HEK293 (cell line): Measurements from ENCODE around the gene NSMCE1.

Experiments used
- BCL11B ChIP-seq: fragments of 450-650 bp; formaldehyde crosslinking; IDR thresholded peaks from 2 replicates; pipeline ENCODE4 v1.5.1; 2016; ENCODE audit warnings: low read depth, missing biosample characterization, missing genetic modification characterization
- KLF16 ChIP-seq: fragments of 450-650 bp; formaldehyde crosslinking; IDR thresholded peaks from 2 replicates; pipeline ENCODE4 v1.5.1; 2017; ENCODE audit warnings: missing biosample characterization, missing genetic modification characterization
- MEIS1 ChIP-seq: sonication (generic); formaldehyde crosslinking; IDR thresholded peaks from 2 replicates; pipeline ENCODE4 v1.8.1; 2022; ENCODE audit warnings: missing genetic modification reagents, mild to moderate bottlenecking, borderline replicate concordance
- PBX3 ChIP-seq: sonication (generic); formaldehyde crosslinking; IDR thresholded peaks from 2 replicates; pipeline ENCODE4 v1.8.1; 2022; ENCODE audit warnings: mild to moderate bottlenecking, moderate library complexity, missing genetic modification reagents
- TRIM28 ChIP-seq: IDR thresholded peaks from 2 replicates; pipeline ENCODE4 v1.6.1; 2011; ENCODE audit warnings: low read length, control low read depth, borderline replicate concordance
- YY2 ChIP-seq: fragments of 450-650 bp; formaldehyde crosslinking; IDR thresholded peaks from 2 replicates; pipeline ENCODE4 v1.5.1; 2016; ENCODE audit warnings: missing biosample characterization, missing genetic modification characterization
- ZBTB11 ChIP-seq: fragments of 450-650 bp; formaldehyde crosslinking; conservative IDR thresholded peaks from 2 replicates; pipeline ENCODE4 v1.5.1; 2016; ENCODE audit warnings: low read depth, missing biosample characterization, missing genetic modification characterization
- ZIC2 ChIP-seq: fragments of 450-650 bp; formaldehyde crosslinking; IDR thresholded peaks from 2 replicates; pipeline ENCODE4 v1.5.1; 2016; ENCODE audit warnings: missing biosample characterization, missing genetic modification characterization
- ZNF146 ChIP-seq: fragments of 450-650 bp; formaldehyde crosslinking; IDR thresholded peaks from 2 replicates; pipeline ENCODE4 v1.5.1; 2016; ENCODE audit warnings: missing biosample characterization, missing genetic modification characterization
- ZNF16 ChIP-seq: fragments of 450-650 bp; formaldehyde crosslinking; IDR thresholded peaks from 2 replicates; pipeline ENCODE4 v1.5.1; 2016; ENCODE audit warnings: low read depth, missing biosample characterization, missing genetic modification characterization
- ZNF2 ChIP-seq: fragments of 450-650 bp; formaldehyde crosslinking; IDR thresholded peaks from 2 replicates; pipeline ENCODE4 v1.5.1; 2016; ENCODE audit warnings: missing biosample characterization, missing genetic modification characterization
- ZNF214 ChIP-seq: fragments of 450-650 bp; formaldehyde crosslinking; IDR thresholded peaks from 2 replicates; pipeline ENCODE4 v1.5.1; 2017; ENCODE audit warnings: missing biosample characterization, mild to moderate bottlenecking, missing genetic modification characterization, borderline replicate concordance
- ZNF292 ChIP-seq: fragments of 450-650 bp; formaldehyde crosslinking; IDR thresholded peaks from 2 replicates; pipeline ENCODE4 v1.5.1; 2016; ENCODE audit warnings: low read depth, missing biosample characterization, missing genetic modification characterization, borderline replicate concordance
- ZNF324 ChIP-seq: fragments of 450-650 bp; formaldehyde crosslinking; IDR thresholded peaks from 2 replicates; pipeline ENCODE4 v1.5.1; 2016; ENCODE audit warnings: missing biosample characterization, missing genetic modification characterization
- ZNF366 ChIP-seq: fragments of 450-650 bp; formaldehyde crosslinking; conservative IDR thresholded peaks from 2 replicates; pipeline ENCODE4 v1.5.1; 2016; ENCODE audit warnings: missing biosample characterization, missing genetic modification characterization
- ZNF518A ChIP-seq: fragments of 450-650 bp; formaldehyde crosslinking; conservative IDR thresholded peaks from 2 replicates; pipeline ENCODE4 v1.5.1; 2016; ENCODE audit warnings: low read depth, missing biosample characterization, missing genetic modification characterization
- ZNF629 ChIP-seq: fragments of 450-650 bp; formaldehyde crosslinking; IDR thresholded peaks from 2 replicates; pipeline ENCODE4 v1.5.1; 2017; ENCODE audit warnings: missing biosample characterization, missing genetic modification characterization
- ZNF658 ChIP-seq: fragments of 450-650 bp; formaldehyde crosslinking; IDR thresholded peaks from 2 replicates; pipeline ENCODE4; 2016; ENCODE audit warnings: missing biosample characterization, missing genetic modification characterization
- ZSCAN16 ChIP-seq: fragments of 450-650 bp; formaldehyde crosslinking; IDR thresholded peaks from 2 replicates; pipeline ENCODE4 v1.5.1; 2016; ENCODE audit warnings: missing biosample characterization, missing genetic modification characterization
- TF ChIP-seq, protein P1 (sequence below): fragments of 450-650 bp; formaldehyde crosslinking; IDR thresholded peaks from 2 replicates; pipeline ENCODE4 v1.5.1; 2016; ENCODE audit warnings: missing biosample characterization, missing genetic modification characterization, borderline replicate concordance
- TF ChIP-seq, protein P2 (sequence below): fragments of 450-650 bp; formaldehyde crosslinking; IDR thresholded peaks from 2 replicates; pipeline ENCODE4 v1.5.1; 2017; ENCODE audit warnings: missing biosample characterization, missing genetic modification characterization

The NSMCE1 gene

DNA sequence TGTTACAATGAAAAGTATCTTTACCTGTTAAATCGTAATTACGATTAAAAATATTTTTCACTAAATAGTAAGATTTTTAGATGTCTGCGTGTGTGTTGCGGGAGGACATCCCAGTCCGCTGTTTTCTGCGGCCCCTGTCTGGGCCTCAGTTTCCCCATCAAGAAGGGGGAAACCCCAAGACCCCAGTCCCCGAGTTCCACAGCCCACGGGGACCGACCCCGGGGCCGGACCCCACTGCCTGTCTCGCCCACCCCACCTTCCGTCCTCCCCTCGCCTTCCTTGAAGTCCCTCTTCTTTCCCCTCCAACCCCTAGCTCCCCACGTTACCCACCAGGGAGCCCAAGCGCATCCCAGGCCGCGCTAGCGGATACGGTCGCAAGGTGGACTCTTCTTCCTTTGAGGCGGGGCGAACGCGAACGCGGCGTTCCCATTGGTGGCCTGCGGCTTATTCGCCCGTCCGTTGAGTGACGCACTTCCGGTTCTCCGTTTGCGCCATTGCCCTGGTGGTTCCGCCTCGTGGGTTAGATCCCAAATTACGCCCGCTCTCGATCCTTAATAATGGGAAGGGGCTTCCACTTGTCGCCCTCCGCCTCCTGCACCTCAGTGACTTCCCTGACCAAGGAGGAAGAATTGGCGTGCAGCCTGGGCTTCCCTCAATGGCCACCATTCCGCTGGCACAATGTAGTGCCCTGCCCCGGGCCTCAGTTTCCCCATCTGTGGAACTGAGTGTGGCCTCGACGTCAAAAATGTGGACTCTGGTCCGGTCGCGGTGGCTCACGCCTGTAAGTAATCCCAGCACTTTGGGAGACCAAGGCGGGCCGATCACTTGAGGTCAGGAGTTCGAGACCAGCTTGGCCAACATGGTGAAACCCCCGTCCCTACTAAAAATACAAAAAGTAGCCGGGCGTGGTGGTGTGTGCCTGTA, at the start of gene NSMCE1 (continued):
- TF ChIP-seq ZIC2 (tag by site-specific recombination) (peak; percentile 77), ZNF146 (no peak), ZNF629 (tag by site-specific recombination) (peak; percentile 95), ZNF16 (tag by site-specific recombination) (no peak), ZNF214 (tag by site-specific recombination) (no peak), TRIM28 (no peak), ZBTB11 (peak; percentile 61), ZSCAN16 (tag by site-specific recombination) (no peak), ZNF658 (tag by site-specific recombination) (no peak), ZNF366 (tag by site-specific recombination) (no peak), BCL11B (tag by site-specific recombination) (no peak), YY2 (tag by site-specific recombination) (no peak), PBX3 (CRISPR knock-in tag) (peak; percentile 92; the same call in 1 of the 2 replicates), ZNF518A (tag by site-specific recombination) (0 out of 2 replicates have a peak, but pooled peaks have one; percentile 80), ZNF2 (tag by site-specific recombination) (no peak), KLF16 (no peak), ZNF292 (no peak), MEIS1 (CRISPR knock-in tag) (no peak), ZNF324 (tag by site-specific recombination) (no peak)
- TF ChIP-seq, protein P1, sequence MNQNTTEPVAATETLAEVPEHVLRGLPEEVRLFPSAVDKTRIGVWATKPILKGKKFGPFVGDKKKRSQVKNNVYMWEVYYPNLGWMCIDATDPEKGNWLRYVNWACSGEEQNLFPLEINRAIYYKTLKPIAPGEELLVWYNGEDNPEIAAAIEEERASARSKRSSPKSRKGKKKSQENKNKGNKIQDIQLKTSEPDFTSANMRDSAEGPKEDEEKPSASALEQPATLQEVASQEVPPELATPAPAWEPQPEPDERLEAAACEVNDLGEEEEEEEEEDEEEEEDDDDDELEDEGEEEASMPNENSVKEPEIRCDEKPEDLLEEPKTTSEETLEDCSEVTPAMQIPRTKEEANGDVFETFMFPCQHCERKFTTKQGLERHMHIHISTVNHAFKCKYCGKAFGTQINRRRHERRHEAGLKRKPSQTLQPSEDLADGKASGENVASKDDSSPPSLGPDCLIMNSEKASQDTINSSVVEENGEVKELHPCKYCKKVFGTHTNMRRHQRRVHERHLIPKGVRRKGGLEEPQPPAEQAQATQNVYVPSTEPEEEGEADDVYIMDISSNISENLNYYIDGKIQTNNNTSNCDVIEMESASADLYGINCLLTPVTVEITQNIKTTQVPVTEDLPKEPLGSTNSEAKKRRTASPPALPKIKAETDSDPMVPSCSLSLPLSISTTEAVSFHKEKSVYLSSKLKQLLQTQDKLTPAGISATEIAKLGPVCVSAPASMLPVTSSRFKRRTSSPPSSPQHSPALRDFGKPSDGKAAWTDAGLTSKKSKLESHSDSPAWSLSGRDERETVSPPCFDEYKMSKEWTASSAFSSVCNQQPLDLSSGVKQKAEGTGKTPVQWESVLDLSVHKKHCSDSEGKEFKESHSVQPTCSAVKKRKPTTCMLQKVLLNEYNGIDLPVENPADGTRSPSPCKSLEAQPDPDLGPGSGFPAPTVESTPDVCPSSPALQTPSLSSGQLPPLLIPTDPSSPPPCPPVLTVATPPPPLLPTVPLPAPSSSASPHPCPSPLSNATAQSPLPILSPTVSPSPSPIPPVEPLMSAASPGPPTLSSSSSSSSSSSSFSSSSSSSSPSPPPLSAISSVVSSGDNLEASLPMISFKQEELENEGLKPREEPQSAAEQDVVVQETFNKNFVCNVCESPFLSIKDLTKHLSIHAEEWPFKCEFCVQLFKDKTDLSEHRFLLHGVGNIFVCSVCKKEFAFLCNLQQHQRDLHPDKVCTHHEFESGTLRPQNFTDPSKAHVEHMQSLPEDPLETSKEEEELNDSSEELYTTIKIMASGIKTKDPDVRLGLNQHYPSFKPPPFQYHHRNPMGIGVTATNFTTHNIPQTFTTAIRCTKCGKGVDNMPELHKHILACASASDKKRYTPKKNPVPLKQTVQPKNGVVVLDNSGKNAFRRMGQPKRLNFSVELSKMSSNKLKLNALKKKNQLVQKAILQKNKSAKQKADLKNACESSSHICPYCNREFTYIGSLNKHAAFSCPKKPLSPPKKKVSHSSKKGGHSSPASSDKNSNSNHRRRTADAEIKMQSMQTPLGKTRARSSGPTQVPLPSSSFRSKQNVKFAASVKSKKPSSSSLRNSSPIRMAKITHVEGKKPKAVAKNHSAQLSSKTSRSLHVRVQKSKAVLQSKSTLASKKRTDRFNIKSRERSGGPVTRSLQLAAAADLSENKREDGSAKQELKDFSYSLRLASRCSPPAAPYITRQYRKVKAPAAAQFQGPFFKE (tag by site-specific recombination): 0 out of 2 replicates have a peak, but pooled peaks have one; percentile 33
- TF ChIP-seq, protein P2, sequence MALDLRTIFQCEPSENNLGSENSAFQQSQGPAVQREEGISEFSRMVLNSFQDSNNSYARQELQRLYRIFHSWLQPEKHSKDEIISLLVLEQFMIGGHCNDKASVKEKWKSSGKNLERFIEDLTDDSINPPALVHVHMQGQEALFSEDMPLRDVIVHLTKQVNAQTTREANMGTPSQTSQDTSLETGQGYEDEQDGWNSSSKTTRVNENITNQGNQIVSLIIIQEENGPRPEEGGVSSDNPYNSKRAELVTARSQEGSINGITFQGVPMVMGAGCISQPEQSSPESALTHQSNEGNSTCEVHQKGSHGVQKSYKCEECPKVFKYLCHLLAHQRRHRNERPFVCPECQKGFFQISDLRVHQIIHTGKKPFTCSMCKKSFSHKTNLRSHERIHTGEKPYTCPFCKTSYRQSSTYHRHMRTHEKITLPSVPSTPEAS: no peak
